GM23338 (cell line): ENCODE results near the gene NFAT5. TPM values are rescaled to one million over a fixed set of nuclear protein-coding genes. Genes with fewer than 3 reads are reported as not detected.

Experiments used
- ATAC-seq: fragments of 200-7000 bp; cut with Tn5 transposase; 3 replicates; pipeline ENCODE4 v1.9.1; 2020
- DNase-seq: peaks from one replicate; pipeline ENCODE4 v3.0.0-alpha.2; 2015; ENCODE audit warnings: low spot score
- H2AFZ ChIP-seq: fragments of 200-600 bp; sonication (generic); 2 replicates; pipeline ENCODE4 v1.8.0; 2016; ENCODE audit warnings: antibody characterized with exemption, mild to moderate bottlenecking, moderate library complexity
- H3F3A ChIP-seq: fragments of 200-600 bp; sonication (generic); replicated peaks from 2 replicates; pipeline ENCODE4 v1.8.0; 2017; ENCODE audit warnings: antibody characterized with exemption, mixed run types, low read depth
- H3K27ac ChIP-seq: fragments of 200-600 bp; sonication (generic); 2 replicates; pipeline ENCODE4 v1.6.1; 2016; ENCODE audit warnings: low read depth
- H3K27me3 ChIP-seq: fragments of 200-600 bp; sonication (generic); 2 replicates; pipeline ENCODE4 v1.8.0; 2016; ENCODE audit warnings: mild to moderate bottlenecking, mixed run types, moderate library complexity; ENCODE audit not compliant: insufficient read depth
- H3K36me3 ChIP-seq: fragments of 200-600 bp; sonication (generic); 2 replicates; pipeline ENCODE4 v1.8.0; 2016; ENCODE audit warnings: mild to moderate bottlenecking; ENCODE audit not compliant: insufficient read depth
- H3K4me1 ChIP-seq: fragments of 200-600 bp; sonication (generic); 2 replicates; pipeline ENCODE4 v1.8.0; 2016; ENCODE audit warnings: mild to moderate bottlenecking, moderate library complexity; ENCODE audit not compliant: insufficient read depth
- H3K4me2 ChIP-seq: fragments of 200-600 bp; sonication (generic); 2 replicates; pipeline ENCODE4 v1.7.1; 2017; ENCODE audit warnings: mixed run types
- H3K4me3 ChIP-seq: fragments of 200-600 bp; sonication (generic); 2 replicates; pipeline ENCODE4 v1.6.1; 2016; ENCODE audit warnings: mixed run types
- H3K79me2 ChIP-seq: fragments of 200-600 bp; sonication (generic); replicated peaks from 2 replicates; pipeline ENCODE4 v1.8.0; 2017; ENCODE audit warnings: mild to moderate bottlenecking; ENCODE audit not compliant: insufficient read depth
- H3K9me2 ChIP-seq: fragments of 200-600 bp; sonication (generic); 2 replicates; pipeline ENCODE4 v1.8.0; 2017; ENCODE audit not compliant: insufficient read depth
- H4K20me1 ChIP-seq: fragments of 200-600 bp; sonication (generic); replicated peaks from 2 replicates; pipeline ENCODE4 v1.8.0; 2017; ENCODE audit warnings: mild to moderate bottlenecking; ENCODE audit not compliant: insufficient read depth
- H3K27ac Mint-ChIP-seq: 2 replicates; pipeline ENCODE4 v1.8.0; 2020; ENCODE audit warnings: inconsistent platforms, mild to moderate bottlenecking, moderate library complexity, mixed read lengths
- H3K27me3 Mint-ChIP-seq: 3 replicates; pipeline ENCODE4 v1.8.0; 2022; ENCODE audit warnings: low read depth, mild to moderate bottlenecking, moderate library complexity, mixed read lengths, inconsistent platforms; ENCODE audit not compliant: insufficient read depth, poor library complexity
- H3K36me3 Mint-ChIP-seq: 3 replicates; pipeline ENCODE4 v1.8.0; 2021; ENCODE audit warnings: low read depth, mild to moderate bottlenecking, inconsistent platforms, moderate library complexity, mixed read lengths
- H3K4me1 Mint-ChIP-seq: 3 replicates; pipeline ENCODE4 v1.8.0; 2020; ENCODE audit warnings: mild to moderate bottlenecking, inconsistent platforms, mixed read lengths
- H3K4me3 Mint-ChIP-seq: 3 replicates; pipeline ENCODE4 v1.8.0; 2021; ENCODE audit warnings: moderate library complexity, mild to moderate bottlenecking, inconsistent platforms, mixed read lengths
- H3K9me3 Mint-ChIP-seq: 3 replicates; pipeline ENCODE4 v1.8.0; 2020; ENCODE audit warnings: moderate library complexity, mild to moderate bottlenecking, inconsistent platforms, mixed read lengths
- CREB1 ChIP-seq: fragments of 250-450 bp; sonication (Bioruptor Pico); IDR thresholded peaks from 2 replicates; pipeline ENCODE4 v1.5.0; 2020; ENCODE audit warnings: low read depth, mild to moderate bottlenecking, moderate library complexity
- EZH2 ChIP-seq: fragments of 200-600 bp; sonication (generic); IDR thresholded peaks from one replicate; pipeline ENCODE4 v1.8.0; 2017; ENCODE audit warnings: antibody characterized with exemption, mild to moderate bottlenecking, low read depth; ENCODE audit not compliant: unreplicated experiment
- EZH2phosphoT487 ChIP-seq: fragments of 200-600 bp; sonication (generic); IDR thresholded peaks from one replicate; pipeline ENCODE4 v1.8.1; 2018; ENCODE audit warnings: antibody characterized with exemption; ENCODE audit not compliant: unreplicated experiment
- JUNB ChIP-seq: IDR thresholded peaks from one replicate; pipeline ENCODE4 v1.6.1; 2016; ENCODE audit warnings: antibody characterized with exemption; ENCODE audit not compliant: unreplicated experiment
- NANOG ChIP-seq: IDR thresholded peaks from 2 replicates; pipeline ENCODE4 v1.6.1; 2016; ENCODE audit warnings: antibody characterized with exemption, borderline replicate concordance
- POLR2AphosphoS5 ChIP-seq: IDR thresholded peaks from 2 replicates; pipeline ENCODE4 v1.6.1; 2016; ENCODE audit warnings: antibody characterized with exemption, low read depth
- STAT1 ChIP-seq: IDR thresholded peaks from one replicate; pipeline ENCODE4 v1.6.1; 2016; ENCODE audit warnings: antibody characterized with exemption; ENCODE audit not compliant: unreplicated experiment
- ZNF114 ChIP-seq: fragments of 250-450 bp; sonication (Bioruptor Pico); IDR thresholded peaks from 2 replicates; pipeline ENCODE4 v1.5.0; 2020; ENCODE audit warnings: mild to moderate bottlenecking, moderate library complexity
- ZNF331 ChIP-seq: fragments of 250-450 bp; sonication (Bioruptor Pico); IDR thresholded peaks from 2 replicates; pipeline ENCODE4 v1.5.0; 2020; ENCODE audit warnings: low read depth, mild to moderate bottlenecking, moderate library complexity
- polyA plus RNA-seq: library from polyadenylated mRNA; unstranded; fragments of >200 nt; fragmentation: Nextera tagmentation; extraction: Ambion mirVana; gene quantifications from 2 replicates; pipeline ENCODE4 v1.2.1, GENCODE V29; 2016
- total RNA-seq: library from RNA; depleted of rRNA; stranded (reverse); fragments of >200 nt; shearing (Covaris generic); gene quantifications from 2 replicates; pipeline ENCODE4 v1.2.3, GENCODE V29; 2014
- TF ChIP-seq, protein P1 (sequence below): IDR thresholded peaks from one replicate; pipeline ENCODE4 v1.6.1; 2018; ENCODE audit warnings: antibody characterized with exemption; ENCODE audit not compliant: unreplicated experiment
- TF ChIP-seq, protein P2 (sequence below): fragments of 250-450 bp; sonication (Bioruptor Pico); IDR thresholded peaks from 2 replicates; pipeline ENCODE4 v1.5.0; 2020; ENCODE audit warnings: mild to moderate bottlenecking, moderate library complexity
- TF ChIP-seq, protein P3 (sequence below): IDR thresholded peaks from 2 replicates; pipeline ENCODE4 v1.6.1; 2016; ENCODE audit warnings: antibody characterized with exemption
- TF ChIP-seq, protein P4 (sequence below), 2 experiments: fragments of 200-600 bp in 1 of 2; sonication (generic) in 1 of 2; conservative IDR thresholded peaks; 2 replicates each; pipeline versions ENCODE4 v1.5.1 to v1.6.1; 2016 to 2017; ENCODE audit warnings: antibody characterized with exemption in 2 of 2, low read depth in 2 of 2, mild to moderate bottlenecking in 2 of 2, moderate library complexity in 1 of 2

The NFAT5 gene
- total and polyA plus RNA-seq, 2 experiments from 2014 or later = 10.6 to 27.0 TPM

DNA sequence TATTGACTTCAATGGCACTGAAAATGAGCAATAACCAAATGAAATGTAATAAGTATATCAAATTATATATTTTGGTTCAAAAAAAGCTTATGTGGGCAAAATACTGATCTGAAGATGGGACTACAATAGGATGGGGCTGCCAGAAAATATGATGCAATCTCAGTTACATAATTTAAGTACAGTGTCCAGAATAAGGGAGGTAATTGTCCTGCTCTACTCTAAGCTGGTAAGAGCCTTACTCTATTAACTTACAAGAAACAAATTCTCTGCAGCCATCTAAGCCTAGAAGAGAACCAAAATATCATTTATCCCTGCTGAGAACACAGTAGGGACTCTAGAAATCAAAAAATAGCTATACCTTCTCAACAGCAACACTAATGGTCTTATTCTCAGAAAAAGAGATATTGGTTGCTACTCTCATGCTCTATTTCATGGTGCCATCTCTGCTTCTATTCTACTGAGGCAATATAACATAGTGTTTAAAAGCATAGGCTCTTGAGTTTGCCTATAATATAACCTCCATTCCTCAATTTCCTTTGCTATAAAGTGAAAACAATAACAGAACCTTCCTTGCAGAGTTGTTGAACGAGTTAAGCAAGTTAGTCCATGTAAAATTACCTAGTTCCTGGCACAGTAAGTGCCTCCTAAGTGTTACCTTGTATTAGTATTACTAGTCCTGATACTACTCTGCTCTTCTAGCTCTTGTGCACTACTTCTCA, 140.6 kb downstream of the NFAT5 start:
- Histone ChIP-seq H3K79me2 (no peaks in the 10 kb centered on the region), H3K9me2 (no peaks in the 10 kb centered on the region), H3K27ac (peak overlapping the region; percentile 70), H3K36me3 (peaks cover 4% of the 10 kb centered on the region; the same call in 1 of the 2 replicates), H3K4me1 (peaks cover 8% of the 10 kb centered on the region; the same call in 1 of the 2 replicates), H4K20me1 (no peaks in the 10 kb centered on the region), H3K4me3 (no peak overlapping the region), H3F3A (no peaks in the 10 kb centered on the region), H2AFZ (no peak overlapping the region), H3K27me3 (no peaks in the 10 kb centered on the region), H3K4me2 (no peak overlapping the region)
- H3K4me3 Mint-ChIP-seq = no peak overlapping the region
- no peak for DNase-seq
- TF ChIP-seq, protein P1, sequence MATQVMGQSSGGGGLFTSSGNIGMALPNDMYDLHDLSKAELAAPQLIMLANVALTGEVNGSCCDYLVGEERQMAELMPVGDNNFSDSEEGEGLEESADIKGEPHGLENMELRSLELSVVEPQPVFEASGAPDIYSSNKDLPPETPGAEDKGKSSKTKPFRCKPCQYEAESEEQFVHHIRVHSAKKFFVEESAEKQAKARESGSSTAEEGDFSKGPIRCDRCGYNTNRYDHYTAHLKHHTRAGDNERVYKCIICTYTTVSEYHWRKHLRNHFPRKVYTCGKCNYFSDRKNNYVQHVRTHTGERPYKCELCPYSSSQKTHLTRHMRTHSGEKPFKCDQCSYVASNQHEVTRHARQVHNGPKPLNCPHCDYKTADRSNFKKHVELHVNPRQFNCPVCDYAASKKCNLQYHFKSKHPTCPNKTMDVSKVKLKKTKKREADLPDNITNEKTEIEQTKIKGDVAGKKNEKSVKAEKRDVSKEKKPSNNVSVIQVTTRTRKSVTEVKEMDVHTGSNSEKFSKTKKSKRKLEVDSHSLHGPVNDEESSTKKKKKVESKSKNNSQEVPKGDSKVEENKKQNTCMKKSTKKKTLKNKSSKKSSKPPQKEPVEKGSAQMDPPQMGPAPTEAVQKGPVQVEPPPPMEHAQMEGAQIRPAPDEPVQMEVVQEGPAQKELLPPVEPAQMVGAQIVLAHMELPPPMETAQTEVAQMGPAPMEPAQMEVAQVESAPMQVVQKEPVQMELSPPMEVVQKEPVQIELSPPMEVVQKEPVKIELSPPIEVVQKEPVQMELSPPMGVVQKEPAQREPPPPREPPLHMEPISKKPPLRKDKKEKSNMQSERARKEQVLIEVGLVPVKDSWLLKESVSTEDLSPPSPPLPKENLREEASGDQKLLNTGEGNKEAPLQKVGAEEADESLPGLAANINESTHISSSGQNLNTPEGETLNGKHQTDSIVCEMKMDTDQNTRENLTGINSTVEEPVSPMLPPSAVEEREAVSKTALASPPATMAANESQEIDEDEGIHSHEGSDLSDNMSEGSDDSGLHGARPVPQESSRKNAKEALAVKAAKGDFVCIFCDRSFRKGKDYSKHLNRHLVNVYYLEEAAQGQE = no peak
- TF ChIP-seq, protein P2, sequence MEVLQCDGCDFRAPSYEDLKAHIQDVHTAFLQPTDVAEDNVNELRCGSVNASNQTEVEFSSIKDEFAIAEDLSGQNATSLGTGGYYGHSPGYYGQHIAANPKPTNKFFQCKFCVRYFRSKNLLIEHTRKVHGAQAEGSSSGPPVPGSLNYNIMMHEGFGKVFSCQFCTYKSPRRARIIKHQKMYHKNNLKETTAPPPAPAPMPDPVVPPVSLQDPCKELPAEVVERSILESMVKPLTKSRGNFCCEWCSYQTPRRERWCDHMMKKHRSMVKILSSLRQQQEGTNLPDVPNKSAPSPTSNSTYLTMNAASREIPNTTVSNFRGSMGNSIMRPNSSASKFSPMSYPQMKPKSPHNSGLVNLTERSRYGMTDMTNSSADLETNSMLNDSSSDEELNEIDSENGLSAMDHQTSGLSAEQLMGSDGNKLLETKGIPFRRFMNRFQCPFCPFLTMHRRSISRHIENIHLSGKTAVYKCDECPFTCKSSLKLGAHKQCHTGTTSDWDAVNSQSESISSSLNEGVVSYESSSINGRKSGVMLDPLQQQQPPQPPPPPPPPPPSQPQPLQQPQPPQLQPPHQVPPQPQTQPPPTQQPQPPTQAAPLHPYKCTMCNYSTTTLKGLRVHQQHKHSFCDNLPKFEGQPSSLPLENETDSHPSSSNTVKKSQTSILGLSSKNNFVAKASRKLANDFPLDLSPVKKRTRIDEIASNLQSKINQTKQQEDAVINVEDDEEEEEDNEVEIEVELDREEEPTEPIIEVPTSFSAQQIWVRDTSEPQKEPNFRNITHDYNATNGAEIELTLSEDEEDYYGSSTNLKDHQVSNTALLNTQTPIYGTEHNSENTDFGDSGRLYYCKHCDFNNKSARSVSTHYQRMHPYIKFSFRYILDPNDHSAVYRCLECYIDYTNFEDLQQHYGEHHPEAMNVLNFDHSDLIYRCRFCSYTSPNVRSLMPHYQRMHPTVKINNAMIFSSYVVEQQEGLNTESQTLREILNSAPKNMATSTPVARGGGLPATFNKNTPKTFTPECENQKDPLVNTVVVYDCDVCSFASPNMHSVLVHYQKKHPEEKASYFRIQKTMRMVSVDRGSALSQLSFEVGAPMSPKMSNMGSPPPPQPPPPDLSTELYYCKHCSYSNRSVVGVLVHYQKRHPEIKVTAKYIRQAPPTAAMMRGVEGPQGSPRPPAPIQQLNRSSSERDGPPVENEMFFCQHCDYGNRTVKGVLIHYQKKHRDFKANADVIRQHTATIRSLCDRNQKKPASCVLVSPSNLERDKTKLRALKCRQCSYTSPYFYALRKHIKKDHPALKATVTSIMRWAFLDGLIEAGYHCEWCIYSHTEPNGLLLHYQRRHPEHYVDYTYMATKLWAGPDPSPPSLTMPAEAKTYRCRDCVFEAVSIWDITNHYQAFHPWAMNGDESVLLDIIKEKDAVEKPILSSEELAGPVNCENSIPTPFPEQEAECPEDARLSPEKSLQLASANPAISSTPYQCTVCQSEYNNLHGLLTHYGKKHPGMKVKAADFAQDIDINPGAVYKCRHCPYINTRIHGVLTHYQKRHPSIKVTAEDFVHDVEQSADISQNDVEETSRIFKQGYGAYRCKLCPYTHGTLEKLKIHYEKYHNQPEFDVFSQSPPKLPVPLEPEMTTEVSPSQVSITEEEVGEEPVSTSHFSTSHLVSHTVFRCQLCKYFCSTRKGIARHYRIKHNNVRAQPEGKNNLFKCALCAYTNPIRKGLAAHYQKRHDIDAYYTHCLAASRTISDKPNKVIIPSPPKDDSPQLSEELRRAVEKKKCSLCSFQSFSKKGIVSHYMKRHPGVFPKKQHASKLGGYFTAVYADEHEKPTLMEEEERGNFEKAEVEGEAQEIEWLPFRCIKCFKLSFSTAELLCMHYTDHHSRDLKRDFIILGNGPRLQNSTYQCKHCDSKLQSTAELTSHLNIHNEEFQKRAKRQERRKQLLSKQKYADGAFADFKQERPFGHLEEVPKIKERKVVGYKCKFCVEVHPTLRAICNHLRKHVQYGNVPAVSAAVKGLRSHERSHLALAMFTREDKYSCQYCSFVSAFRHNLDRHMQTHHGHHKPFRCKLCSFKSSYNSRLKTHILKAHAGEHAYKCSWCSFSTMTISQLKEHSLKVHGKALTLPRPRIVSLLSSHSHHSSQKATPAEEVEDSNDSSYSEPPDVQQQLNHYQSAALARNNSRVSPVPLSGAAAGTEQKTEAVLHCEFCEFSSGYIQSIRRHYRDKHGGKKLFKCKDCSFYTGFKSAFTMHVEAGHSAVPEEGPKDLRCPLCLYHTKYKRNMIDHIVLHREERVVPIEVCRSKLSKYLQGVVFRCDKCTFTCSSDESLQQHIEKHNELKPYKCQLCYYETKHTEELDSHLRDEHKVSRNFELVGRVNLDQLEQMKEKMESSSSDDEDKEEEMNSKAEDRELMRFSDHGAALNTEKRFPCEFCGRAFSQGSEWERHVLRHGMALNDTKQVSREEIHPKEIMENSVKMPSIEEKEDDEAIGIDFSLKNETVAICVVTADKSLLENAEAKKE = no peak
- TF ChIP-seq EZH2phosphoT487 = no peak
- TF ChIP-seq ZNF114 = no peak
- TF ChIP-seq, protein P3, sequence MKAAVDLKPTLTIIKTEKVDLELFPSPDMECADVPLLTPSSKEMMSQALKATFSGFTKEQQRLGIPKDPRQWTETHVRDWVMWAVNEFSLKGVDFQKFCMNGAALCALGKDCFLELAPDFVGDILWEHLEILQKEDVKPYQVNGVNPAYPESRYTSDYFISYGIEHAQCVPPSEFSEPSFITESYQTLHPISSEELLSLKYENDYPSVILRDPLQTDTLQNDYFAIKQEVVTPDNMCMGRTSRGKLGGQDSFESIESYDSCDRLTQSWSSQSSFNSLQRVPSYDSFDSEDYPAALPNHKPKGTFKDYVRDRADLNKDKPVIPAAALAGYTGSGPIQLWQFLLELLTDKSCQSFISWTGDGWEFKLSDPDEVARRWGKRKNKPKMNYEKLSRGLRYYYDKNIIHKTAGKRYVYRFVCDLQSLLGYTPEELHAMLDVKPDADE = no peak
- TF ChIP-seq POLR2AphosphoS5 = no peak
- no peak for TF ChIP-seq NANOG
- TF ChIP-seq CREB1 (CRISPR knock-in tag) = no peak
- TF ChIP-seq ZNF331 = no peak
- TF ChIP-seq, protein P4, sequence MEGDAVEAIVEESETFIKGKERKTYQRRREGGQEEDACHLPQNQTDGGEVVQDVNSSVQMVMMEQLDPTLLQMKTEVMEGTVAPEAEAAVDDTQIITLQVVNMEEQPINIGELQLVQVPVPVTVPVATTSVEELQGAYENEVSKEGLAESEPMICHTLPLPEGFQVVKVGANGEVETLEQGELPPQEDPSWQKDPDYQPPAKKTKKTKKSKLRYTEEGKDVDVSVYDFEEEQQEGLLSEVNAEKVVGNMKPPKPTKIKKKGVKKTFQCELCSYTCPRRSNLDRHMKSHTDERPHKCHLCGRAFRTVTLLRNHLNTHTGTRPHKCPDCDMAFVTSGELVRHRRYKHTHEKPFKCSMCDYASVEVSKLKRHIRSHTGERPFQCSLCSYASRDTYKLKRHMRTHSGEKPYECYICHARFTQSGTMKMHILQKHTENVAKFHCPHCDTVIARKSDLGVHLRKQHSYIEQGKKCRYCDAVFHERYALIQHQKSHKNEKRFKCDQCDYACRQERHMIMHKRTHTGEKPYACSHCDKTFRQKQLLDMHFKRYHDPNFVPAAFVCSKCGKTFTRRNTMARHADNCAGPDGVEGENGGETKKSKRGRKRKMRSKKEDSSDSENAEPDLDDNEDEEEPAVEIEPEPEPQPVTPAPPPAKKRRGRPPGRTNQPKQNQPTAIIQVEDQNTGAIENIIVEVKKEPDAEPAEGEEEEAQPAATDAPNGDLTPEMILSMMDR (conservative IDR thresholded peaks at IDR 0.05; ENCODE audit: low read depth in 2 of 2) = no peak
- TF ChIP-seq STAT1 = no peak
- no peak for TF ChIP-seq JUNB
- no peak for TF ChIP-seq EZH2
- peaks cover 2% of the 10 kb centered on the region for H3K27me3 Mint-ChIP-seq
- no peak for ATAC-seq
- no peaks in the 10 kb centered on the region for H3K36me3 Mint-ChIP-seq
- peak overlapping the region; percentile 38 for H3K27ac Mint-ChIP-seq
- H3K9me3 Mint-ChIP-seq = no peaks in the 10 kb centered on the region
- peaks cover 5% of the 10 kb centered on the region; the same call in 2 of the 3 replicates for H3K4me1 Mint-ChIP-seq
